BE2C (cell line): ENCODE data around the gene NFATC2.

ENCODE experiments used
- DNase-seq: peaks from one replicate; pipeline ENCODE4 v3.0.0-alpha.2; 2020
- H3K27me3 ChIP-seq: fragments of 250-450 bp; sonication (Bioruptor Pico); 2 replicates; pipeline ENCODE4 v1.5.1; 2020; ENCODE audit warnings: mild to moderate bottlenecking
- H3K36me3 ChIP-seq: fragments of 250-450 bp; sonication (Bioruptor Pico); 2 replicates; pipeline ENCODE4 v1.5.1; 2020; ENCODE audit warnings: mild to moderate bottlenecking
- H3K4me1 ChIP-seq: fragments of 250-450 bp; sonication (Bioruptor Pico); 2 replicates; pipeline ENCODE4 v1.5.1; 2020
- H3K4me3 ChIP-seq: 2 replicates; pipeline ENCODE4 v1.5.1; 2011; ENCODE audit warnings: low read depth, low read length
- H3K9me3 ChIP-seq: fragments of 250-450 bp; sonication (Bioruptor Pico); 2 replicates; pipeline ENCODE4 v1.5.1; 2020
- TF ChIP-seq, protein P1 (sequence below): IDR thresholded peaks from 2 replicates; pipeline ENCODE4 v1.5.1; 2012; ENCODE audit warnings: mild to moderate bottlenecking, low read depth, low read length

The NFATC2 gene

DNA sequence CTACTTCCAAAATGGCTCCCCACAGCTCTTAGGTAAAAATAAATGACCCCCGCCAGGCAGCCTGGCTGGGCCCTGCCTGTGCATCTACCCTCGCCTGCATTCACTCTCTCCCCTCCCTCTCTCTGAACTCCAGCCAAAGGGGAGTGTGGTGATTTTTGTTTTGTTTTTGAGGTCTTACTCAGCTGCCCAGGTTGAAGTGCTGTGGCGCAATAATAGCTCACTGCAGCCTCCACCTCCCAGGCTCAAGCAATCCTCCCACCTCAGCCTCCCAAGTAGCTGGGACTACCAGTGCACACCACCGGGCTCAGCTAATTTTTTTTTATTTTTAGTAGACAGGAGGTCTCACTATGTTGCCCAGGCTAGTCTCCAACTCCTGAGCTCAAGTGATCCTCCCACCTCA, 15.8 kb downstream of the NFATC2 start:
- H3K4me1 ChIP-seq = no peaks in the 10 kb centered on the region
- no peaks in the 10 kb centered on the region; the same call in 1 of the 2 replicates for H3K27me3 ChIP-seq
- TF ChIP-seq, protein P1, sequence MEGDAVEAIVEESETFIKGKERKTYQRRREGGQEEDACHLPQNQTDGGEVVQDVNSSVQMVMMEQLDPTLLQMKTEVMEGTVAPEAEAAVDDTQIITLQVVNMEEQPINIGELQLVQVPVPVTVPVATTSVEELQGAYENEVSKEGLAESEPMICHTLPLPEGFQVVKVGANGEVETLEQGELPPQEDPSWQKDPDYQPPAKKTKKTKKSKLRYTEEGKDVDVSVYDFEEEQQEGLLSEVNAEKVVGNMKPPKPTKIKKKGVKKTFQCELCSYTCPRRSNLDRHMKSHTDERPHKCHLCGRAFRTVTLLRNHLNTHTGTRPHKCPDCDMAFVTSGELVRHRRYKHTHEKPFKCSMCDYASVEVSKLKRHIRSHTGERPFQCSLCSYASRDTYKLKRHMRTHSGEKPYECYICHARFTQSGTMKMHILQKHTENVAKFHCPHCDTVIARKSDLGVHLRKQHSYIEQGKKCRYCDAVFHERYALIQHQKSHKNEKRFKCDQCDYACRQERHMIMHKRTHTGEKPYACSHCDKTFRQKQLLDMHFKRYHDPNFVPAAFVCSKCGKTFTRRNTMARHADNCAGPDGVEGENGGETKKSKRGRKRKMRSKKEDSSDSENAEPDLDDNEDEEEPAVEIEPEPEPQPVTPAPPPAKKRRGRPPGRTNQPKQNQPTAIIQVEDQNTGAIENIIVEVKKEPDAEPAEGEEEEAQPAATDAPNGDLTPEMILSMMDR = no peak
- no peak for DNase-seq
- H3K4me3 ChIP-seq = no peak overlapping the region
- no peaks in the 10 kb centered on the region for H3K9me3 ChIP-seq
- no peaks in the 10 kb centered on the region for H3K36me3 ChIP-seq

DNA sequence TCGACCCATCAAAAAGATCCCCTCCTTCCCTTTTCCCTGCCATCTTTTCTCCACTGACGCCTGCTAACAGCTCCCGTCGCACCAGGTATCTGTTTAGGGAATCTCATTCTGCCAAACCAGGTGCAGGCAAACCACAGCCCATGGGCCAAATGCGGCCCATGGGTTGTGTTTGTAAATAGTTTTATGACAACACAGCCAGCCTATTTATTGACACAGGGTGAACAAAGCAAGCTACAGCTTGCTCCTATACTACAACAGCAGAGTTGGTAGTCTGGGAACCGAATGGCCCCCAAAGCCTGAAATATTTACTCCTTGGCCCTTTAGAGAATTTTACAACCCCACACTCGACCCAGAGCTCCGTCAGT, 16.4 kb downstream of the NFATC2 start:
- Histone ChIP-seq H3K9me3 (no peaks in the 10 kb centered on the region), H3K27me3 (no peaks in the 10 kb centered on the region; the same call in 1 of the 2 replicates), H3K4me1 (no peaks in the 10 kb centered on the region), H3K4me3 (no peak overlapping the region), H3K36me3 (no peaks in the 10 kb centered on the region)
- TF ChIP-seq, protein P1 = no peak
- no peak for DNase-seq

DNA sequence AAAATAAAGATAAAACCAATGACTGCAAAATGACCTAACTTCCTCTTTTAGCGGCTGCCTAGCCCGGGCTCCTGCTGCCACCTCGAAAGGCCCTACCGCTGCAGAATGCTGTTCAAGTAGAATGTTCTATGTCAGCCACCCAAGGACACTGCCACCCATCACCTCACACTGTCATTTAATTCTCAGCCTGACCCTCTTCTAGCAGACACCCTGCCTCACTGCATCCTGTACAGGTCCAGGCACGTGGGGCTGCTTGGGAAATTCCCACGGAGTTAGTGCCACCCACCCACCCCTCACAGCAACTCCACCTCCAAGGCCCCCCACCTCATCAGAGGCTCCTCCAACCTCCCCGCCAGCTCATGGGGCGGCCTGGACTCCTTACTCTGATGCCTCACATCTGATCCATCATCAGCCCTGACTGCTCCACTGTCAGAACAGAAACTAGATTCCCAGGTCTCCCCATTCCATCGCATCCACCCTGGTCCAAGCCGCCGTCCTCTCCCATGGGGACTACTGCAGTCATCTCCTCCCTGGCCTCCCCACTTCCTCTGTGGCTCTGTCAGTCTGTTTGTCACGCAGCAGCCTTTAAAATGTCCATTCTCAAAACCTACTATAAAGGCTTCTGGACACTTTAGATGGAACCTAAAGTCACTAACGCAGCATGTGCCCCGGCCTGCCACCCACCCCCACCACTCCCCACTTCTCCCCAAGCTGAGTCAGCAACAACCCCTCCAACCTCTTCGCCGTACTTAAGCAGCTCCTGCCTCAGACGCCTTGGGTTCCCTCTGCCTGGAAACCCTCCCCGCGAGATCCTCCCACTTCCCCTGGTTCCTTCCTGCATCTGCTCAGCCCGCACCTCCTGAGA, 17.0 kb downstream of the NFATC2 start:
- Histone ChIP-seq H3K9me3 (no peaks in the 10 kb centered on the region), H3K4me1 (no peaks in the 10 kb centered on the region), H3K36me3 (no peaks in the 10 kb centered on the region), H3K27me3 (no peaks in the 10 kb centered on the region; the same call in 1 of the 2 replicates), H3K4me3 (no peak overlapping the region)
- no peak for DNase-seq
- TF ChIP-seq, protein P1 = no peak

DNA sequence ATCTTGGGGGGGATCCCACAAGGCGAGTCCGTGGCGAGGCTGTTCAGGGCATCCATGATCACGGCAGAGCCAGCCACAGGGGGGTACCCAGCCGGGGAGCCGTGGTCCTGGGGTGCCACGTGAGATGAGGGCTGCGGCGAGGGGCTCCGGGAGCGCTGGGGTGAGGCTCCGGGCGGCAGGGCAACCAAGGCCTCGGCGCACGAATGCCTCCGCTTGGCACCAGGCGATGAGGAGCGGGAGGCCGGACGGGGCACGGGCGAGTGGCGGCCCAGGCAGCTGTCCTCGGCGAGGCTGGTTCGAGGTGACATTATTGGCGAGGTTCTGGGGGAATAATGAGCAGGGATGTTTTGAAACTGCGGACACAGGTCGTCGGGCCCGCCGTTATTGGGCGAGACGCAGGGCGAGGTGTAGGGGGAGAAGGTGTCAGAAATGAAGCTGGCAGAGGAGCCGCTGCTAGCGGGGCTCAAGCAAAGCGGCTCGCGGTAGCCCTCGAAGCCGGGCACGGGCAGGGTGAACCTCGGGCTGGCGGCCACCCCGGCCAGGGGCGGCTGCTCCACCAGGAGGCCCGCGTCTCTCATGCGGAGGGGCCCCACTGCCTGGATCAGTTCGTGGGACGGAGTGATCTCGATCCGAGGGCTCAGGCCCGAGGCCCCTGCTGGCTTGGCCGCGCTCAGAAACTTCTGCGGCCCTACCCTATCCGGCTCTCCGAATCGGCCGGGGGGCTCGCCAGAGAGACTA, 19.1 kb downstream of the NFATC2 start:
- TF ChIP-seq, protein P1 = no peak
- H3K4me3 ChIP-seq = no peak overlapping the region
- no peaks in the 10 kb centered on the region for H3K4me1 ChIP-seq
- H3K36me3 ChIP-seq = no peaks in the 10 kb centered on the region
- no peak for DNase-seq
- H3K27me3 ChIP-seq = no peaks in the 10 kb centered on the region
- H3K9me3 ChIP-seq = no peaks in the 10 kb centered on the region

DNA sequence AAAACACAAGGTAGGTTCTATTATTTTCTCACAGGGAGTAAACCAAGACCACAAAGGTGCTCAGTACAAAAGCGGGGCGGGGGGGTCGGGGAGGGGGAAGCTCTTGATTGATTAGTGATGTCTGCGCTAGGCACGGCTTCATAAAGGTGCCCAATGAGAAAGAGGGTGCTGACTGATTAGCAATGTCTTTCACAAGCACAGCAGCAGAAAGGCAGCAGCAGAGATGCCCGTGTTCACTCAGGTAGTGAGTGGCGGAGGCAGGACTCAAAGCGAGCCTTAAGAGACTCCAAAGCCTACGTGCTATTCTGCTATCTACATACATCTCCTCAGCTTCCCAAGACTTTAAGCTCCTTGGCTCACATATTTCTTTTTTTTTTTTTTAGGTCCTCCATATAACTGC, 20.3 kb downstream of the NFATC2 start:
- Histone ChIP-seq H3K4me3 (no peak overlapping the region), H3K9me3 (no peaks in the 10 kb centered on the region), H3K4me1 (no peaks in the 10 kb centered on the region), H3K27me3 (no peaks in the 10 kb centered on the region), H3K36me3 (no peaks in the 10 kb centered on the region)
- no peak for DNase-seq
- TF ChIP-seq, protein P1 = no peak

DNA sequence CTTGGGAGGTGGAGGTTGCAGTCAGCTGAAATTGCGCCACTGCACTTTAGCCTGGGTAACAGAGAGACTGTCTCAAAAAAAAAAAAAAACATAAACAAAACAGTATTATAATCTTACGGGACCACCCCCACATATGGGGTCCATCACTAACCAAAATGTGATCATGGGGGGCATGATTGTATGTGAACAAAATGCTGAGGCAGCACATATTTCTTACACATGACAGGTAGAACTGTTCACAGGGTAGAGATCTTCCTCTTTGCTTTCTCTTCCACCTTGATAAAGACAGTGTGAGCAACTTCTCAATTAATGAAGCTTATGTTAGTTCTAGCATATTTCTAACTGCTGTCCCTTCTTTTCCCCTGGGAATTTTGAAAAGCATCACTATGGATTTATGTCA, 24.7 kb downstream of the NFATC2 start:
- TF ChIP-seq, protein P1 = no peak
- H3K4me1 ChIP-seq = no peaks in the 10 kb centered on the region
- H3K4me3 ChIP-seq = no peak overlapping the region
- H3K36me3 ChIP-seq = no peaks in the 10 kb centered on the region
- DNase-seq = no peak
- H3K9me3 ChIP-seq = no peaks in the 10 kb centered on the region
- H3K27me3 ChIP-seq = no peaks in the 10 kb centered on the region
